Activated CD8-positive, alpha-beta T cell treated with anti-CD3 and anti-CD28 coated beads for 36 hours (primary cell): ENCODE results near the gene TSPAN11. TPM values are rescaled to one million over a fixed set of nuclear protein-coding genes. Genes with fewer than 3 reads are reported as not detected.

Experiments
- ATAC-seq: fragments of 200-7000 bp; cut with Tn5 transposase; one replicate; pipeline ENCODE4 v1.10.0; 2021; ENCODE audit warnings: mild to moderate bottlenecking, moderate library complexity
- CTCF ChIA-PET: fragments of 350-600 bp; sonication (Branson Sonifier 250); formaldehyde crosslinking; loops from one replicate; lab custom pipeline; 2021; ENCODE audit warnings: antibody characterized with exemption; lab: Charles Lee
- POLR2A ChIA-PET: fragments of 350-600 bp; sonication (Branson Sonifier 250); formaldehyde crosslinking; loops from one replicate; lab custom pipeline; 2021; ENCODE audit warnings: antibody characterized with exemption; lab: Charles Lee
- DNase-seq: peaks from one replicate; pipeline ENCODE4 v3.0.0-alpha.2; 2020
- H3K27ac Mint-ChIP-seq: one replicate; pipeline ENCODE4 v1.8.0; 2021; ENCODE audit warnings: mild to moderate bottlenecking, mixed read lengths
- H3K27me3 Mint-ChIP-seq: one replicate; pipeline ENCODE4 v1.8.0; 2021; ENCODE audit warnings: mixed read lengths
- H3K36me3 Mint-ChIP-seq: one replicate; pipeline ENCODE4 v1.8.0; 2021; ENCODE audit warnings: low read depth, mixed read lengths
- H3K4me1 Mint-ChIP-seq: one replicate; pipeline ENCODE4 v1.8.0; 2021; ENCODE audit warnings: low read depth, mixed read lengths
- H3K4me3 Mint-ChIP-seq: one replicate; pipeline ENCODE4 v1.8.0; 2021; ENCODE audit warnings: mild to moderate bottlenecking, moderate library complexity, mixed read lengths
- H3K9me3 Mint-ChIP-seq: one replicate; pipeline ENCODE4 v1.8.0; 2021; ENCODE audit warnings: mixed read lengths
- CTCF ChIP-seq: fragments of 200-600 bp; IDR thresholded peaks from one replicate; pipeline ENCODE4 v1.8.0; 2022; ENCODE audit warnings: antibody characterized with exemption, mild to moderate bottlenecking
- intact Hi-C: fragments of 100-400 bp; cut with micrococcal nuclease; formaldehyde crosslinking; loops from one replicate; pipeline ENCODE4 v1.10.0; 2022
- total RNA-seq, 2 experiments: library from RNA; stranded (reverse); gene quantifications; one replicate each; pipeline ENCODE4 v1.2.3, GENCODE V29; 2021

The TSPAN11 gene
- total RNA-seq, 2 experiments from 2014 or later: not detected

GRCh38 chr12:30910038-30910350 is 16.6 kb upstream of the TSPAN11 start:
- H3K27me3 Mint-ChIP-seq: peaks cover 3% of the 10 kb centered on the region

GRCh38 chr12:30911207-30911606 is 15.3 kb upstream of the TSPAN11 start:
- H3K4me3 Mint-ChIP-seq: no peak overlapping the region
- peaks cover 3% of the 10 kb centered on the region for H3K27me3 Mint-ChIP-seq
- CTCF ChIA-PET: no interaction called here
- H3K4me1 Mint-ChIP-seq: no peaks in the 10 kb centered on the region
- H3K27ac Mint-ChIP-seq: no peak overlapping the region
- TF ChIP-seq CTCF: no peak
- no peaks in the 10 kb centered on the region for H3K36me3 Mint-ChIP-seq
- intact Hi-C loops: no loop called here
- no peak for DNase-seq
- POLR2A ChIA-PET: no interaction called here
- no peaks in the 10 kb centered on the region for H3K9me3 Mint-ChIP-seq
- ATAC-seq: no peak

More at GRCh38 chr12:30910038-30910350, 16.6 kb upstream of the TSPAN11 start:
- no peak overlapping the region for H3K4me3 Mint-ChIP-seq
- DNase-seq (no peak), ATAC-seq (no peak)
- H3K36me3 Mint-ChIP-seq: no peaks in the 10 kb centered on the region
- CTCF ChIA-PET: no interaction called here
- no peak overlapping the region for H3K27ac Mint-ChIP-seq
- no peaks in the 10 kb centered on the region for H3K4me1 Mint-ChIP-seq
- POLR2A ChIA-PET: no interaction called here
- H3K9me3 Mint-ChIP-seq: no peaks in the 10 kb centered on the region
- intact Hi-C loops: no loop called here
- no peak for TF ChIP-seq CTCF

DNA sequence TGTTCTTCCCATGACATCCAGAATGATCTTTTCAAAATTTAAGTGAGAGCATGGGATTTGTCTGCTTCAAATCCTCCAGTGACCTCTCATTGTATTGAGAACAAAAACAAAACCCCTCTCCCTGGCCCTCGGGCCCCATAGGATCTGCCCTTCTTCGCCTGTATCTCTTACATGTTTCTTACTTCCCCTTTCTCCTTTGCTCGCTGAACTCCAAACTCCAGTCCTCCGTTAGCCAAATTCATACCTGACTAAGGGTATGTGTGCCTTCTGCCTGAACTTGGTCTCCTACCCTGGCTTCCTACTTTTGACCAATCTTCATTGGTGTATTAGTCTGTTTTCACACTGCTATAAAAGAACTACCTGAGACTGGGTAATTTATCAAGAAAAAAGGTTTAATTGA is 13.2 kb upstream of the TSPAN11 start:
- TF ChIP-seq CTCF: no peak
- no peaks in the 10 kb centered on the region for H3K27me3 Mint-ChIP-seq
- no peak overlapping the region for H3K4me3 Mint-ChIP-seq
- intact Hi-C loops: no loop called here
- H3K9me3 Mint-ChIP-seq: no peaks in the 10 kb centered on the region
- H3K4me1 Mint-ChIP-seq: no peaks in the 10 kb centered on the region
- ATAC-seq (no peak), DNase-seq (no peak)
- no peak overlapping the region for H3K27ac Mint-ChIP-seq
- POLR2A ChIA-PET: no interaction called here
- CTCF ChIA-PET: no interaction called here
- H3K36me3 Mint-ChIP-seq: no peaks in the 10 kb centered on the region

DNA sequence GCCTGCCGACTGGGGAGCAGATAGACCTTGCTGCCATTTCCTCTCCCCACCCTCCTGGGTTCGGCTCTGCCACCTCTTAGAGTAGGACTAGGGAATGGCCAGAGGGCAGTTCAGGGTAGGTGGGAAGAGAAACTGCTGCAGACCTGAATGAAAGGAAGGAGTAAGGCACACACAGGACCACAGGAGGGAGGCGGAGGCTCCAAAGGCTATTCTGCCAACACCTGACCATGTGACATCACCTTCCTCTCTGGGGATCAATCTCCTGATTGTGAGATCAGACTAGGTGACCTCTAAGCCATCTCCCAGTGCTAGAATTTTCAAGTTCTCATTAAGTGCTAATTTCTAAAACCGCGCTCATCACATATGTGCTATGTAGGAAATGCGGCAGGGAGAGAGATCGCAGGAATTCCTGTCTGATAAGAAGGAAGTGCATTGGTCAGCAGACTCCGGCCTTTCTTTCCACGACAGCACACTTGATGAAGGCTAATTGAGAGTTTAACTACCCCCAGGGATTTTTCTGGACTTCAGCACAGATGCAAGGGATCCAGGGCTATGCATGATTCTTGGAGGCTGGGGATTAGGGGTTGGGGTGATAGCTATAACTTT is 11.5 kb upstream of the TSPAN11 start:
- ATAC-seq: no peak
- no peak overlapping the region for H3K4me3 Mint-ChIP-seq
- peaks cover 4% of the 10 kb centered on the region for H3K27me3 Mint-ChIP-seq
- ChIA-PET POLR2A (no interaction called here), CTCF (no interaction called here)
- H3K4me1 Mint-ChIP-seq: no peaks in the 10 kb centered on the region
- TF ChIP-seq CTCF: no peak
- intact Hi-C loops: no loop called here
- H3K27ac Mint-ChIP-seq: no peak overlapping the region
- no peaks in the 10 kb centered on the region for H3K9me3 Mint-ChIP-seq
- DNase-seq: no peak
- no peaks in the 10 kb centered on the region for H3K36me3 Mint-ChIP-seq

- DNase-seq (no peak), ATAC-seq (no peak)
- Mint-ChIP-seq H3K27me3 (peaks cover 40% of the 10 kb centered on the region), H3K9me3 (no peaks in the 10 kb centered on the region), H3K4me3 (no peak overlapping the region), H3K4me1 (no peaks in the 10 kb centered on the region), H3K27ac (no peak overlapping the region), H3K36me3 (no peaks in the 10 kb centered on the region)
- ChIA-PET POLR2A (no interaction called here), CTCF (no interaction called here)
- no peak for TF ChIP-seq CTCF
- intact Hi-C loops: no loop called here
These were observed 3.5 kb upstream of the TSPAN11 start for GRCh38 chr12:30923057-30923456.
